C4-2B (cell line): ENCODE data around the gene FAM131C.

ENCODE experiments used
- CTCF ChIP-seq: fragments of 450-650 bp; conservative IDR thresholded peaks from 2 replicates; pipeline ENCODE4 v1.5.1; 2017; ENCODE audit warnings: mild to moderate bottlenecking
- ZFX ChIP-seq: fragments of 450-650 bp; IDR thresholded peaks from 2 replicates; pipeline ENCODE4 v1.6.1; 2017

GRCh38 chr1:16022393-16022792 is 51.1 kb downstream of the FAM131C start:
- TF ChIP-seq CTCF (no peak), ZFX (no peak)
